GM12878 (cell line): ENCODE results near the gene C1orf35. TPM values are rescaled to one million over a fixed set of nuclear protein-coding genes. Genes with fewer than 3 reads are reported as not detected.

Experiments
- ATAC-seq: fragments of 200-7000 bp; cut with Tn5 transposase; 3 replicates; pipeline ENCODE4 v1.9.1; 2020; ENCODE audit warnings: mild to moderate bottlenecking, moderate library complexity
- BruUV-seq: library from RNA; stranded (reverse); fragments of 400-500 nt; replicated peaks from 2 replicates; lab custom pipeline; 2021; lab: Mats Ljungman, UMichigan
- CTCF ChIA-PET: fragments of 300-600 bp; sonication (Branson Sonifier 250); formaldehyde crosslinking; extraction: SDS; loops from one replicate; lab custom pipeline; 2021; ENCODE audit warnings: inconsistent platforms; lab: Yijun Ruan, JAX
- POLR2A ChIA-PET: fragments of 350-600 bp; formaldehyde crosslinking; extraction: SDS; loops from one replicate; lab custom pipeline; 2021; ENCODE audit warnings: inconsistent platforms; lab: Charles Lee
- RAD21 ChIA-PET: fragments of 300-600 bp; sonication (Branson Sonifier 250); formaldehyde crosslinking; loops from one replicate; lab custom pipeline; 2023; ENCODE audit warnings: antibody characterized with exemption; ENCODE audit not compliant: unreplicated experiment; lab: Charles Lee
- SMC1A ChIA-PET: fragments of 300-600 bp; sonication (Branson Sonifier 250); formaldehyde crosslinking; loops from one replicate; lab custom pipeline; 2023; ENCODE audit not compliant: unreplicated experiment, uncharacterized antibody; lab: Charles Lee
- DNase-seq: peaks from one replicate; pipeline ENCODE4 v3.0.0-alpha.2; 2011; ENCODE audit warnings: low read depth, low spot score
- FAIRE-seq: peaks from 3 replicates; lab custom pipeline; 2011; peaks lifted over from hg19 to GRCh38; lab: Jason Lieb, UNC
- H2AFZ ChIP-seq: 2 replicates; pipeline ENCODE4 v1.6.0; 2011; ENCODE audit warnings: low read depth, low read length, control low read depth; ENCODE audit not compliant: control insufficient read depth
- H3K27ac ChIP-seq: 2 replicates; pipeline ENCODE4 v1.5.1; 2011; ENCODE audit warnings: control low read depth; ENCODE audit not compliant: control insufficient read depth, insufficient read depth
- H3K27me3 ChIP-seq, 2 experiments: replicated peaks in 1 of 2; 2 replicates each; pipeline versions ENCODE4 v1.6.0 to v1.6.1; 2011; ENCODE audit warnings: low read length in 1 of 2; ENCODE audit not compliant: control insufficient read depth in 2 of 2, insufficient read depth in 2 of 2
- H3K36me3 ChIP-seq, 2 experiments: 2 replicates each; pipeline ENCODE4 v1.5.1; 2011; ENCODE audit warnings: low read length in 1 of 2; ENCODE audit not compliant: control insufficient read depth in 2 of 2, insufficient read depth in 2 of 2
- H3K4me1 ChIP-seq: 2 replicates; pipeline ENCODE4 v1.6.1; 2011; ENCODE audit warnings: mild to moderate bottlenecking, low read length, moderate library complexity, mixed read lengths; ENCODE audit not compliant: control insufficient read depth, insufficient read depth
- H3K4me2 ChIP-seq: 2 replicates; pipeline ENCODE4 v1.6.0; 2011; ENCODE audit warnings: control low read depth; ENCODE audit not compliant: control insufficient read depth, insufficient read depth
- H3K4me3 ChIP-seq: fragments of 200-600 bp; sonication (generic); 2 replicates; pipeline ENCODE4 v1.5.1; 2016
- H3K79me2 ChIP-seq: 2 replicates; pipeline ENCODE4 v1.6.0; 2011; ENCODE audit warnings: low read length; ENCODE audit not compliant: control insufficient read depth, insufficient read depth
- H3K9ac ChIP-seq: 2 replicates; pipeline ENCODE4 v1.8.0; 2011; ENCODE audit warnings: low read length, control low read depth, mixed read lengths; ENCODE audit not compliant: control insufficient read depth, insufficient read depth
- H3K9me3 ChIP-seq: replicated peaks from 3 replicates; pipeline ENCODE4 v1.5.1; 2011; ENCODE audit warnings: mild to moderate bottlenecking, low read length; ENCODE audit not compliant: control insufficient read depth, insufficient read depth
- H4K20me1 ChIP-seq: 2 replicates; pipeline ENCODE4 v1.6.0; 2011; ENCODE audit not compliant: control insufficient read depth, insufficient read depth
- BCL11A ChIP-seq: IDR thresholded peaks from 2 replicates; pipeline ENCODE4 v1.6.1; 2011; ENCODE audit warnings: low read depth, low read length
- DPF2 ChIP-seq: fragments of 450-650 bp; IDR thresholded peaks from 2 replicates; pipeline ENCODE4 v1.6.1; 2017; ENCODE audit warnings: mild to moderate bottlenecking
- LARP7 ChIP-seq: fragments of 450-650 bp; IDR thresholded peaks from 2 replicates; pipeline ENCODE4 v1.6.1; 2017; ENCODE audit warnings: mild to moderate bottlenecking
- MXI1 ChIP-seq: fragments of 150-350 bp; IDR thresholded peaks from 2 replicates; pipeline ENCODE4 v1.6.1; 2011; ENCODE audit warnings: low read depth, mild to moderate bottlenecking, inconsistent platforms, low read length, improper control_type of control experiment
- RUNX3 ChIP-seq: IDR thresholded peaks from 2 replicates; pipeline ENCODE4 v1.6.1; 2012; ENCODE audit warnings: low read length, inconsistent platforms
- SIN3A ChIP-seq: IDR thresholded peaks from 2 replicates; pipeline ENCODE4 v1.6.1; 2012; ENCODE audit warnings: low read depth, low read length, improper control_type of control experiment
- ZBED1 ChIP-seq: IDR thresholded peaks from 2 replicates; pipeline ENCODE4 v1.6.1; 2016; ENCODE audit warnings: borderline replicate concordance
- ZSCAN29 ChIP-seq: fragments of 450-650 bp; IDR thresholded peaks from 2 replicates; pipeline ENCODE4 v1.6.1; 2017; ENCODE audit warnings: mild to moderate bottlenecking, moderate library complexity
- WGBS: methylation state at CpG from one replicate; pipeline ENCODE4 v1.1.6; 2016; ENCODE audit warnings: low lambda C conversion rate; ENCODE audit not compliant: insufficient replicate concordance, insufficient coverage; ENCODE audit errors: missing lambda C conversion rate; 5-methylcytosine and 5-hydroxymethylcytosine counted together
- in situ Hi-C: fragments of 300-500 bp; cut with MboI; formaldehyde crosslinking; loops from 9 replicates; pipeline ENCODE4 v1.14.3; 2018; ENCODE audit warnings: mixed read lengths
- intact Hi-C: fragments of 100-400 bp; cut with micrococcal nuclease; formaldehyde crosslinking; loops from one replicate; pipeline ENCODE4 v1.14.2; 2022; ENCODE audit not compliant: unreplicated experiment
- polyA plus RNA-seq, 11 experiments: library from polyadenylated mRNA; depleted of rRNA in 4 of 11; unstranded in 6 of 11; stranded (reverse) in 5 of 11; fragments of >200 nt; fragmentation: Nextera tagmentation in 4 of 11; fragmentation: Illumina TruSeq in 1 of 11; extraction: Ambion mirVana in 4 of 11; extraction: Trizol in 1 of 11; gene quantifications; 1 replicate in 1 of 11; 2 replicates in 10 of 11; pipeline versions ENCODE4 v1.2.1 to v1.2.3, GENCODE V29; 2011 to 2016; ENCODE audit warnings: inconsistent platforms in 2 of 11, missing spikeins in 2 of 11, low read depth in 1 of 11
- total RNA-seq, 4 experiments: library from RNA; depleted of rRNA in 3 of 4; stranded (reverse); fragments of >200 nt in 3 of 4; fragmentation: Illumina TruSeq in 1 of 4; extraction: Trizol in 1 of 4; gene quantifications; 2 replicates each; pipeline versions ENCODE4 v1.2.1 to v1.2.3, GENCODE V29; 2013 to 2021
- TF ChIP-seq, protein P1 (sequence below): fragments of 150-350 bp; IDR thresholded peaks from 2 replicates; pipeline ENCODE4 v1.6.1; 2014; ENCODE audit warnings: mild to moderate bottlenecking, low read depth, low read length
- TF ChIP-seq, protein P2 (sequence below), 3 experiments: IDR thresholded peaks in 2 of 3; conservative IDR thresholded peaks in 1 of 3; 2 replicates each; pipeline ENCODE4 v1.5.1; 2011; ENCODE audit warnings: low read depth in 3 of 3, low read length in 3 of 3, mild to moderate bottlenecking in 3 of 3, control low read depth in 2 of 3, moderate library complexity in 2 of 3, inconsistent platforms in 1 of 3, mixed read lengths in 1 of 3; ENCODE audit not compliant: control insufficient read depth in 2 of 3, insufficient read depth in 1 of 3; ENCODE audit errors: extremely low read depth in 1 of 3

C1orf35 gene
- total and polyA plus RNA-seq, 10 of the 15 experiments (the other 5 are each of a cell fraction or from before 2014, with no cell fraction given), result 2.5 to 27.0 (median 10.6) TPM

DNA sequence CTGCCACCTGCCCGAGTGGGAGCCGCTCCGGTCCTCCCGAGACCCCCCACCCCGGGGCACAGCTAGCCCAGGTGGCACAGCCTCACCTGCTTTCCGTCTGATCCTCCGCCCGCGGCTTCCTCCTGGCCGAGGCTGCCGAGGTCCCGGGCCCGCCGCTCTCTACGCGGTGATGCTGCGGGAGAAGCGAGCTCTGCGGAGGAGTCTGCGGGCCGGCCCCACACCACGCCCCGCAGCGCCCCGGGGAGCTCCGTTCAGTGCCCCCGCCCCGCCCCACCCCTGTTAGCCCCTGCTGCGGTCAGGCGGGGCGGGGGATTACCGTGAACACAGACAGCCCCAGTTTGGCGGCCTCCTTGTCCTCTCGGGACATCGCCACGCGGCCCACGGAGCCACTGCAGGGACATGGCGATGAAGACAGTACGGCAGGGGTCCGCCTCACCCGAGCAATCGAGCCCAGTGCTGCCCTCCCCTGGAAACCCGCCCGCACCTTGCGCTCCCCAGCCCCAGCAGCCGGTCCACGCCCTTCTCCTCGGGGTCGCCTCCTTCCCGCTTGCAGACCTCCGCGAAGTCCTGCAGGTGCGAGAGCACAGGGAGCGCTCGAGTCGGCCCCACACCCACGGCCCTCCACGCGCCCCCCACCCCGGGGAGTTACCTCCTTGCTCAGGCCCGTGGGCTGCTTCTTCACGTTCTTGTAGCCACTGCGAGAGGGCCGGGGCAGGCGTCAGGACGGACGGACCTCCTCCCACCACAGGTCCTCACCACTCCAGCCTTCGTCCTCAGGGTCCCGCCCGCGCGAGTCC, 933 bp downstream of the C1orf35 start:
- Histone ChIP-seq H3K9ac (peak overlapping the region; percentile 75; the same call in 1 of the 2 replicates), H3K79me2 (peaks cover 15% of the 10 kb centered on the region), H3K4me1 (peaks cover 10% of the 10 kb centered on the region), H3K36me3 (peaks cover 7 to 32% of the 10 kb centered on the region in 2 experiments; a peak in 3 of 4 replicates), H3K9me3 (no peaks in the 10 kb centered on the region), H3K4me3 (peak overlapping the region; percentile 87), H2AFZ (peak overlapping the region; percentile 44), H3K27me3 (no peaks in the 10 kb centered on the region), H4K20me1 (no peaks in the 10 kb centered on the region), H3K27ac (peak overlapping the region; percentile 24; the same call in 1 of the 2 replicates), H3K4me2 (peak overlapping the region; percentile 66)
- ATAC-seq, result peak; percentile 62
- 0 out of 2 replicates have a peak, but pooled peaks have one; percentile 30 for TF ChIP-seq SIN3A
- TF ChIP-seq ZSCAN29, result no peak
- TF ChIP-seq LARP7, result peak; percentile 31; the same call in 1 of the 2 replicates
- no peak for TF ChIP-seq BCL11A
- TF ChIP-seq DPF2, result no peak
- TF ChIP-seq, protein P1, sequence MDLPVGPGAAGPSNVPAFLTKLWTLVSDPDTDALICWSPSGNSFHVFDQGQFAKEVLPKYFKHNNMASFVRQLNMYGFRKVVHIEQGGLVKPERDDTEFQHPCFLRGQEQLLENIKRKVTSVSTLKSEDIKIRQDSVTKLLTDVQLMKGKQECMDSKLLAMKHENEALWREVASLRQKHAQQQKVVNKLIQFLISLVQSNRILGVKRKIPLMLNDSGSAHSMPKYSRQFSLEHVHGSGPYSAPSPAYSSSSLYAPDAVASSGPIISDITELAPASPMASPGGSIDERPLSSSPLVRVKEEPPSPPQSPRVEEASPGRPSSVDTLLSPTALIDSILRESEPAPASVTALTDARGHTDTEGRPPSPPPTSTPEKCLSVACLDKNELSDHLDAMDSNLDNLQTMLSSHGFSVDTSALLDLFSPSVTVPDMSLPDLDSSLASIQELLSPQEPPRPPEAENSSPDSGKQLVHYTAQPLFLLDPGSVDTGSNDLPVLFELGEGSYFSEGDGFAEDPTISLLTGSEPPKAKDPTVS, result no peak
- peak; percentile 33; the same call in 1 of the 2 replicates for TF ChIP-seq RUNX3
- TF ChIP-seq ZBED1, result no peak
- peak; percentile 31; the same call in 1 of the 2 replicates for TF ChIP-seq MXI1
- TF ChIP-seq, protein P2, sequence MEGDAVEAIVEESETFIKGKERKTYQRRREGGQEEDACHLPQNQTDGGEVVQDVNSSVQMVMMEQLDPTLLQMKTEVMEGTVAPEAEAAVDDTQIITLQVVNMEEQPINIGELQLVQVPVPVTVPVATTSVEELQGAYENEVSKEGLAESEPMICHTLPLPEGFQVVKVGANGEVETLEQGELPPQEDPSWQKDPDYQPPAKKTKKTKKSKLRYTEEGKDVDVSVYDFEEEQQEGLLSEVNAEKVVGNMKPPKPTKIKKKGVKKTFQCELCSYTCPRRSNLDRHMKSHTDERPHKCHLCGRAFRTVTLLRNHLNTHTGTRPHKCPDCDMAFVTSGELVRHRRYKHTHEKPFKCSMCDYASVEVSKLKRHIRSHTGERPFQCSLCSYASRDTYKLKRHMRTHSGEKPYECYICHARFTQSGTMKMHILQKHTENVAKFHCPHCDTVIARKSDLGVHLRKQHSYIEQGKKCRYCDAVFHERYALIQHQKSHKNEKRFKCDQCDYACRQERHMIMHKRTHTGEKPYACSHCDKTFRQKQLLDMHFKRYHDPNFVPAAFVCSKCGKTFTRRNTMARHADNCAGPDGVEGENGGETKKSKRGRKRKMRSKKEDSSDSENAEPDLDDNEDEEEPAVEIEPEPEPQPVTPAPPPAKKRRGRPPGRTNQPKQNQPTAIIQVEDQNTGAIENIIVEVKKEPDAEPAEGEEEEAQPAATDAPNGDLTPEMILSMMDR (IDR thresholded peaks at IDR 0.05 in 2 of 3, conservative IDR thresholded peaks at IDR 0.05 in 1 of 3; ENCODE audit: control insufficient read depth in 2 of 3, extremely low read depth in 1 of 3, insufficient read depth in 1 of 3, low read depth in 3 of 3, low read length in 3 of 3), result peak; percentile 19 to 40 (median 38); a peak in 4 of 6 replicates
- ChIA-PET POLR2A (interaction anchor here (1.2 kb wide), 1 partner anchor 15 kb away, joined by 5 read pairs; no protein-coding TSS in a partner anchor), SMC1A (no interaction called here), RAD21 (interaction anchor here (0.6 to 1.2 kb wide), 6 partner anchors 11 to 104 kb away, joined by 3 to 4 read pairs (median 3); no protein-coding TSS in a partner anchor), CTCF (interaction anchor here (0.8 to 1.0 kb wide), 2 partner anchors 18 to 103 kb away, joined by 3 to 5 read pairs; no protein-coding TSS in a partner anchor)
- 2% methylated on average over 55 of the region's 73 CpGs for WGBS
- FAIRE-seq, result no peak
- intact Hi-C loops (loop anchor here (2.0 kb wide), 1 partner anchor 17 kb away; no protein-coding TSS in a partner anchor), in situ Hi-C loops (no loop called here)
- DNase-seq, result no peak
- no TSS peak for BruUV-seq
